KMS-11 (cell line): Measurements from ENCODE around the gene CCDC152.

Experiments
- H2AFZ ChIP-seq: fragments of 200-600 bp; sonication (generic); 2 replicates; pipeline ENCODE4 v1.6.1; 2016; ENCODE audit warnings: antibody characterized with exemption, mixed run types, low read depth
- H3K27ac ChIP-seq: fragments of 200-600 bp; sonication (generic); 2 replicates; pipeline ENCODE4 v1.6.1; 2016; ENCODE audit warnings: mild to moderate bottlenecking, mixed run types
- H3K27me3 ChIP-seq: fragments of 200-600 bp; sonication (generic); 2 replicates; pipeline ENCODE4 v1.6.1; 2017; ENCODE audit warnings: mild to moderate bottlenecking, low read depth, mixed run types, moderate library complexity; ENCODE audit not compliant: insufficient read depth
- H3K36me3 ChIP-seq: fragments of 200-600 bp; sonication (generic); 2 replicates; pipeline ENCODE4 v1.6.1; 2017; ENCODE audit warnings: mild to moderate bottlenecking, mixed run types; ENCODE audit not compliant: insufficient read depth
- H3K4me1 ChIP-seq: fragments of 200-600 bp; sonication (generic); 2 replicates; pipeline ENCODE4 v1.6.1; 2016; ENCODE audit warnings: mild to moderate bottlenecking, low read depth, mixed run types; ENCODE audit not compliant: poor library complexity, severe bottlenecking
- H3K4me2 ChIP-seq: fragments of 200-600 bp; sonication (generic); 2 replicates; pipeline ENCODE4 v1.7.0; 2016; ENCODE audit warnings: mild to moderate bottlenecking, mixed run types
- H3K4me3 ChIP-seq: fragments of 200-600 bp; sonication (generic); IDR thresholded peaks from 2 replicates; pipeline ENCODE4 v1.6.1; 2017; ENCODE audit warnings: low read depth, low read length, mixed read lengths; ENCODE audit not compliant: insufficient read depth
- H3K79me2 ChIP-seq: fragments of 200-600 bp; sonication (generic); 2 replicates; pipeline ENCODE4 v1.6.1; 2016; ENCODE audit warnings: low read depth, mixed run types; ENCODE audit not compliant: insufficient read depth
- H3K9ac ChIP-seq: fragments of 200-600 bp; sonication (generic); 2 replicates; pipeline ENCODE4 v1.6.1; 2016; ENCODE audit warnings: mild to moderate bottlenecking, mixed run types
- H4K20me1 ChIP-seq: fragments of 200-600 bp; sonication (generic); 2 replicates; pipeline ENCODE4 v1.6.1; 2016; ENCODE audit warnings: mild to moderate bottlenecking, mixed run types; ENCODE audit not compliant: insufficient read depth
- TF ChIP-seq, protein P1 (sequence below): fragments of 200-600 bp; sonication (generic); conservative IDR thresholded peaks from 2 replicates; pipeline ENCODE4 v1.6.1; 2017; ENCODE audit warnings: low read depth, mild to moderate bottlenecking, antibody characterized with exemption, low read length, moderate library complexity, mixed read lengths

The CCDC152 gene

GRCh38 chr5:42759456-42759855 is 2.8 kb downstream of the CCDC152 start:
- Histone ChIP-seq H3K36me3 (no peaks in the 10 kb centered on the region), H3K4me3 (no peak overlapping the region), H3K4me1 (no peaks in the 10 kb centered on the region), H3K4me2 (no peak overlapping the region), H4K20me1 (no peaks in the 10 kb centered on the region), H3K79me2 (no peaks in the 10 kb centered on the region), H3K27ac (no peak overlapping the region), H2AFZ (no peak overlapping the region), H3K27me3 (no peaks in the 10 kb centered on the region), H3K9ac (no peak overlapping the region)
- TF ChIP-seq, protein P1, sequence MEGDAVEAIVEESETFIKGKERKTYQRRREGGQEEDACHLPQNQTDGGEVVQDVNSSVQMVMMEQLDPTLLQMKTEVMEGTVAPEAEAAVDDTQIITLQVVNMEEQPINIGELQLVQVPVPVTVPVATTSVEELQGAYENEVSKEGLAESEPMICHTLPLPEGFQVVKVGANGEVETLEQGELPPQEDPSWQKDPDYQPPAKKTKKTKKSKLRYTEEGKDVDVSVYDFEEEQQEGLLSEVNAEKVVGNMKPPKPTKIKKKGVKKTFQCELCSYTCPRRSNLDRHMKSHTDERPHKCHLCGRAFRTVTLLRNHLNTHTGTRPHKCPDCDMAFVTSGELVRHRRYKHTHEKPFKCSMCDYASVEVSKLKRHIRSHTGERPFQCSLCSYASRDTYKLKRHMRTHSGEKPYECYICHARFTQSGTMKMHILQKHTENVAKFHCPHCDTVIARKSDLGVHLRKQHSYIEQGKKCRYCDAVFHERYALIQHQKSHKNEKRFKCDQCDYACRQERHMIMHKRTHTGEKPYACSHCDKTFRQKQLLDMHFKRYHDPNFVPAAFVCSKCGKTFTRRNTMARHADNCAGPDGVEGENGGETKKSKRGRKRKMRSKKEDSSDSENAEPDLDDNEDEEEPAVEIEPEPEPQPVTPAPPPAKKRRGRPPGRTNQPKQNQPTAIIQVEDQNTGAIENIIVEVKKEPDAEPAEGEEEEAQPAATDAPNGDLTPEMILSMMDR = no peak

GRCh38 chr5:42760426-42760825 is 3.8 kb downstream of the CCDC152 start:
- Histone ChIP-seq H3K27me3 (no peaks in the 10 kb centered on the region), H3K4me1 (no peaks in the 10 kb centered on the region), H3K36me3 (no peaks in the 10 kb centered on the region), H3K4me2 (no peak overlapping the region), H4K20me1 (no peaks in the 10 kb centered on the region), H3K4me3 (no peak overlapping the region), H2AFZ (no peak overlapping the region), H3K27ac (no peak overlapping the region), H3K9ac (no peak overlapping the region), H3K79me2 (no peaks in the 10 kb centered on the region)
- TF ChIP-seq, protein P1 = no peak

- Histone ChIP-seq H3K4me3 (no peak overlapping the region), H3K4me2 (no peak overlapping the region), H2AFZ (no peak overlapping the region), H3K36me3 (no peaks in the 10 kb centered on the region), H3K79me2 (no peaks in the 10 kb centered on the region), H3K27ac (no peak overlapping the region), H3K9ac (no peak overlapping the region), H4K20me1 (no peaks in the 10 kb centered on the region), H3K27me3 (no peaks in the 10 kb centered on the region), H3K4me1 (no peaks in the 10 kb centered on the region)
- TF ChIP-seq, protein P1 = no peak
Observed at GRCh38 chr5:42761791-42762190, 5.2 kb downstream of the CCDC152 start.

DNA sequence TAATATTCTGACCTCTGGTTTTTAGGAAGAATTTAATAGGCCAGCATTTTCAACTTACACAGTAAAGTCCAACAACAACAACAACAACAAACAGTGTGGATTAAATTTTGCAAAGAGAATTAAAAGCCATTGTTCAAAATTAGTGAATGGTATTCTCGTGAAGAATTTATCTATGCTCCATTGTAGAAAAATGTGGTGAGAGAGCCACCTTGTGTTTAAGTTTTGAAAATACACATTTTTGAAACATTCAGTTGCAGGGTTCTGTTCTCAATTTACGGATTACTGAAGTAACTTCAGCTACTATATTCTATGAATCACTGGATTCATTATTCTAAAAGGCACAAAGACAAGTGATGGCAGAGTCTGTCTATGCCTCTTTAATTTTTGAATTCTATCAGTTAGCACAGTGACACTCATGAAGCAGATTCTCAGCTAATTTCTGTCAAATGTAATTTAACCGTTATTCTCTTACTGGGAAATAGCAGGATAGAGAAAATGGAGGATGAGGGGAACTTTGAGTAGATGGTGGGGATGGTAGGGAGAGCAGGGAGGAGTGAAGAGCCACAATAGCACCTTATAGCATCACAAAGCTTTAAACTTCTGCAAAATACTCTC is 11.0 kb downstream of the CCDC152 start:
- H3K4me2 ChIP-seq = no peak overlapping the region
- TF ChIP-seq, protein P1 = peak; percentile 76; the same call in 1 of the 2 replicates
- no peaks in the 10 kb centered on the region for H4K20me1 ChIP-seq

More for the DNA sequence above, 11.0 kb downstream of the CCDC152 start:
- Histone ChIP-seq H3K79me2 (no peaks in the 10 kb centered on the region), H3K27ac (no peak overlapping the region), H3K27me3 (no peaks in the 10 kb centered on the region), H3K4me1 (peaks cover 4% of the 10 kb centered on the region), H3K4me3 (no peak overlapping the region), H3K36me3 (no peaks in the 10 kb centered on the region), H2AFZ (no peak overlapping the region), H3K9ac (no peak overlapping the region)
